Lower leg skin (tissue), 4 donors: ENCODE data around the gene ARHGAP44. TPM values are rescaled to one million over a fixed set of nuclear protein-coding genes. Genes with fewer than 3 reads are reported as not detected.

Source experiments
- DNase-seq, 2 donors: peaks; one replicate each; pipeline ENCODE4 v3.0.0-alpha.2; 2019; ENCODE audit warnings: low spot score in 2 of 2
- H3K4me3 ChIP-seq: fragments of 200-600 bp; sonication (generic); 2 replicates; pipeline ENCODE4 v1.5.1; 2017; ENCODE audit warnings: mild to moderate bottlenecking, low read depth; ENCODE audit not compliant: poor library complexity, severe bottlenecking
- CTCF ChIP-seq, 3 donors: fragments of 450-650 bp; IDR thresholded peaks; one replicate each; pipeline ENCODE4 v1.5.1; 2016; ENCODE audit warnings: antibody characterized with exemption in 3 of 3, mild to moderate bottlenecking in 3 of 3, moderate library complexity in 2 of 3
- POLR2A ChIP-seq, 2 donors: fragments of 450-650 bp; IDR thresholded peaks; one replicate each; pipeline ENCODE4 v1.6.1; 2016 to 2017; ENCODE audit warnings: antibody characterized with exemption in 2 of 2, mild to moderate bottlenecking in 1 of 2, moderate library complexity in 1 of 2
- WGBS, 2 donors: methylation state at CpG; one replicate each; pipeline ENCODE4 v1.1.5; 2018; 5-methylcytosine and 5-hydroxymethylcytosine counted together
- intact Hi-C: fragments of 100-400 bp; cut with DNase I; formaldehyde crosslinking; loops from one replicate; pipeline ENCODE4 v1.15.0; 2023; ENCODE audit warnings: low total_unique reads
- total RNA-seq, 4 donors: library from RNA; depleted of rRNA; stranded (reverse); fragments of >200 nt; gene quantifications; one replicate each; pipeline ENCODE4 v1.1.0, GENCODE V29; 2016

ARHGAP44 gene
- total RNA-seq, 4 donors from 2014 or later: 2.9 to 8.0 (median 3.0) TPM

GRCh38 chr17:12902046-12902445 is 112.7 kb downstream of the ARHGAP44 start:
- 87 to 92% methylated on average over 3 of the region's 3 CpGs for WGBS, 2 donors
- no peak for TF ChIP-seq POLR2A (IDR thresholded peaks at IDR 0.05)
- TF ChIP-seq CTCF (IDR thresholded peaks at IDR 0.05): no peak
- no peak overlapping the region for H3K4me3 ChIP-seq
- no peak for DNase-seq
- intact Hi-C loops: no loop called here

- intact Hi-C loops: no loop called here
- H3K4me3 ChIP-seq: no peak overlapping the region
Observed at GRCh38 chr17:12907477-12907876, 118.2 kb downstream of the ARHGAP44 start.

GRCh38 chr17:12909046-12909445 is 119.7 kb downstream of the ARHGAP44 start:
- WGBS, 2 donors: 92 to 93% methylated on average over 5 of the region's 5 CpGs
- TF ChIP-seq POLR2A (IDR thresholded peaks at IDR 0.05): no peak
- TF ChIP-seq CTCF (IDR thresholded peaks at IDR 0.05): no peak
- no peak overlapping the region for H3K4me3 ChIP-seq
- intact Hi-C loops: no loop called here
- DNase-seq: no peak

More at GRCh38 chr17:12907477-12907876, 118.2 kb downstream of the ARHGAP44 start:
- TF ChIP-seq CTCF (IDR thresholded peaks at IDR 0.05) (no peak), POLR2A (IDR thresholded peaks at IDR 0.05) (no peak)
- no peak for DNase-seq

GRCh38 chr17:12909511-12909910 is 120.2 kb downstream of the ARHGAP44 start:
- no peak for TF ChIP-seq POLR2A (IDR thresholded peaks at IDR 0.05)
- no peak overlapping the region for H3K4me3 ChIP-seq
- intact Hi-C loops: no loop called here
- DNase-seq: no peak
- 88 to 97% methylated on average over 1 of the region's 1 CpG for WGBS, 2 donors

GRCh38 chr17:12911239-12911638 is 121.9 kb downstream of the ARHGAP44 start:
- no peak for DNase-seq
- H3K4me3 ChIP-seq: no peak overlapping the region
- TF ChIP-seq CTCF (IDR thresholded peaks at IDR 0.05) (no peak), POLR2A (IDR thresholded peaks at IDR 0.05) (no peak)
- intact Hi-C loops: no loop called here
- 64 to 69% methylated on average over 4 of the region's 4 CpGs for WGBS, 2 donors

- DNase-seq: no peak
- TF ChIP-seq POLR2A (IDR thresholded peaks at IDR 0.05) (no peak), CTCF (IDR thresholded peaks at IDR 0.05) (no peak)
- WGBS, 2 donors: 76 to 77% methylated on average over 7 of the region's 7 CpGs
- H3K4me3 ChIP-seq: no peak overlapping the region
- intact Hi-C loops: no loop called here
Observed at GRCh38 chr17:12917399-12917798, 128.1 kb downstream of the ARHGAP44 start.
